ENCODE measurements around the gene COMT. TPM values are rescaled to one million over a fixed set of nuclear protein-coding genes. Genes with fewer than 3 reads are reported as not detected.

COMT gene
- total and polyA plus RNA-seq, 9 of the 15 experiments (the other 6 are each of a cell fraction or from before 2014, with no cell fraction given): 12.5 to 351 (median 155) TPM

DNA sequence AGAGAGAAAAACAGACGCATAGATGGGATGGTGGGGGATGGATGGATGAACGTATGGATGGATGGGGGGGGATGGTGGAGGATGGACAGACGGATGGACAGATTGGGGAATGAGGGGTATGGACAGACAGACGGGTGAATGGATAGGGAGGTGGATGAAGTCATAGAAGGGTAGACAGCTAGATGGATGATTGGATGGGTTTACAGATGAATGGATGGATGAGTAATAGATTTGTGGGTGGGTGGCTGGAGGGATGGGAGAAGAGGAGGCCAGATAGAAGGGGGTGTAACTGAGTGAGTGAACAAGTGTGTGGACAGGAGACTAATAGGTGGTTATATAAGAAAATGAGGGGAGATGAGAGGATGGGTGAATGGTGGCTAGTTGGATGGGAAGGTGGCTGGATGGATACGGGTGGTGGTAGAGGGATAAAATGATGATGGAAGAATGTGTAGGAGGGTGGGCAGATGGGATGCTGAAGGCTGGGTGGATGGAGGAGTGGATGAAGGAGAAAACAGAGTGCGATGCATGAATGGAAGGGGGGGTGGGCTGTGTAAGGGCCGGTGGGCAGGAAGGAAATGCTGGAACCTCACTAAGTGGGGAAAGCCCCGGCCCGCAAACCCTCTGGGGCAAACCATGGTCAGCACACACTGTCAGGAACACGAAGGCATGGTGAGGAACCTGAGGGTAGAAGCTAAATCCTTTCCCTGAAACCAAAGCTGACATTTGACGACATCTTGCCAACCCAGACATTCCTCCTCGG, 53.5 kb downstream of the COMT start (continued):
- TF ChIP-seq, protein P1, sequence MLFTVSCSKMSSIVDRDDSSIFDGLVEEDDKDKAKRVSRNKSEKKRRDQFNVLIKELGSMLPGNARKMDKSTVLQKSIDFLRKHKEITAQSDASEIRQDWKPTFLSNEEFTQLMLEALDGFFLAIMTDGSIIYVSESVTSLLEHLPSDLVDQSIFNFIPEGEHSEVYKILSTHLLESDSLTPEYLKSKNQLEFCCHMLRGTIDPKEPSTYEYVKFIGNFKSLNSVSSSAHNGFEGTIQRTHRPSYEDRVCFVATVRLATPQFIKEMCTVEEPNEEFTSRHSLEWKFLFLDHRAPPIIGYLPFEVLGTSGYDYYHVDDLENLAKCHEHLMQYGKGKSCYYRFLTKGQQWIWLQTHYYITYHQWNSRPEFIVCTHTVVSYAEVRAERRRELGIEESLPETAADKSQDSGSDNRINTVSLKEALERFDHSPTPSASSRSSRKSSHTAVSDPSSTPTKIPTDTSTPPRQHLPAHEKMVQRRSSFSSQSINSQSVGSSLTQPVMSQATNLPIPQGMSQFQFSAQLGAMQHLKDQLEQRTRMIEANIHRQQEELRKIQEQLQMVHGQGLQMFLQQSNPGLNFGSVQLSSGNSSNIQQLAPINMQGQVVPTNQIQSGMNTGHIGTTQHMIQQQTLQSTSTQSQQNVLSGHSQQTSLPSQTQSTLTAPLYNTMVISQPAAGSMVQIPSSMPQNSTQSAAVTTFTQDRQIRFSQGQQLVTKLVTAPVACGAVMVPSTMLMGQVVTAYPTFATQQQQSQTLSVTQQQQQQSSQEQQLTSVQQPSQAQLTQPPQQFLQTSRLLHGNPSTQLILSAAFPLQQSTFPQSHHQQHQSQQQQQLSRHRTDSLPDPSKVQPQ (CRISPR knock-in tag; IDR thresholded peaks at IDR 0.05; ENCODE audit: borderline replicate concordance): no peak
- TF ChIP-seq RBM14 (IDR thresholded peaks at IDR 0.05; ENCODE audit: borderline replicate concordance, insufficient read depth, low read depth, low read length) (no peak), CBFA2T2 (conservative IDR thresholded peaks at IDR 0.05) (peak; percentile 63), ZNF696 (CRISPR knock-in tag; conservative IDR thresholded peaks at IDR 0.05) (no peak), HMGN3 (IDR thresholded peaks at IDR 0.05; ENCODE audit: borderline replicate concordance, extremely low read depth, insufficient read length, low read depth, low read length) (no peak), SMAD1 (IDR thresholded peaks at IDR 0.05; ENCODE audit: low read depth, low read length, partially characterized antibody) (no peak), U2AF1 (optimal IDR thresholded peaks at IDR 0.05; ENCODE audit: low read depth, low read length) (no peak), ZNF274 (IDR thresholded peaks at IDR 0.05; ENCODE audit: borderline replicate concordance, low read depth, low read length) (no peak)
- TF ChIP-seq, protein P2, sequence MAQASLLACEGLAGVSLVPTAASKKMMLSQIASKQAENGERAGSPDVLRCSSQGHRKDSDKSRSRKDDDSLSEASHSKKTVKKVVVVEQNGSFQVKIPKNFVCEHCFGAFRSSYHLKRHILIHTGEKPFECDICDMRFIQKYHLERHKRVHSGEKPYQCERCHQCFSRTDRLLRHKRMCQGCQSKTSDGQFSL (CRISPR knock-in tag; IDR thresholded peaks at IDR 0.05): no peak
- TF ChIP-seq, protein P2 (tag; IDR thresholded peaks at IDR 0.05): 0 out of 4 replicates have a peak, but pooled peaks of 1 of the 2 experiments have one; percentile 28
- TF ChIP-seq, protein P3, sequence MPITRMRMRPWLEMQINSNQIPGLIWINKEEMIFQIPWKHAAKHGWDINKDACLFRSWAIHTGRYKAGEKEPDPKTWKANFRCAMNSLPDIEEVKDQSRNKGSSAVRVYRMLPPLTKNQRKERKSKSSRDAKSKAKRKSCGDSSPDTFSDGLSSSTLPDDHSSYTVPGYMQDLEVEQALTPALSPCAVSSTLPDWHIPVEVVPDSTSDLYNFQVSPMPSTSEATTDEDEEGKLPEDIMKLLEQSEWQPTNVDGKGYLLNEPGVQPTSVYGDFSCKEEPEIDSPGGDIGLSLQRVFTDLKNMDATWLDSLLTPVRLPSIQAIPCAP (CRISPR knock-in tag; IDR thresholded peaks at IDR 0.05; ENCODE audit: borderline replicate concordance): no peak
- TF ChIP-seq, protein P4, sequence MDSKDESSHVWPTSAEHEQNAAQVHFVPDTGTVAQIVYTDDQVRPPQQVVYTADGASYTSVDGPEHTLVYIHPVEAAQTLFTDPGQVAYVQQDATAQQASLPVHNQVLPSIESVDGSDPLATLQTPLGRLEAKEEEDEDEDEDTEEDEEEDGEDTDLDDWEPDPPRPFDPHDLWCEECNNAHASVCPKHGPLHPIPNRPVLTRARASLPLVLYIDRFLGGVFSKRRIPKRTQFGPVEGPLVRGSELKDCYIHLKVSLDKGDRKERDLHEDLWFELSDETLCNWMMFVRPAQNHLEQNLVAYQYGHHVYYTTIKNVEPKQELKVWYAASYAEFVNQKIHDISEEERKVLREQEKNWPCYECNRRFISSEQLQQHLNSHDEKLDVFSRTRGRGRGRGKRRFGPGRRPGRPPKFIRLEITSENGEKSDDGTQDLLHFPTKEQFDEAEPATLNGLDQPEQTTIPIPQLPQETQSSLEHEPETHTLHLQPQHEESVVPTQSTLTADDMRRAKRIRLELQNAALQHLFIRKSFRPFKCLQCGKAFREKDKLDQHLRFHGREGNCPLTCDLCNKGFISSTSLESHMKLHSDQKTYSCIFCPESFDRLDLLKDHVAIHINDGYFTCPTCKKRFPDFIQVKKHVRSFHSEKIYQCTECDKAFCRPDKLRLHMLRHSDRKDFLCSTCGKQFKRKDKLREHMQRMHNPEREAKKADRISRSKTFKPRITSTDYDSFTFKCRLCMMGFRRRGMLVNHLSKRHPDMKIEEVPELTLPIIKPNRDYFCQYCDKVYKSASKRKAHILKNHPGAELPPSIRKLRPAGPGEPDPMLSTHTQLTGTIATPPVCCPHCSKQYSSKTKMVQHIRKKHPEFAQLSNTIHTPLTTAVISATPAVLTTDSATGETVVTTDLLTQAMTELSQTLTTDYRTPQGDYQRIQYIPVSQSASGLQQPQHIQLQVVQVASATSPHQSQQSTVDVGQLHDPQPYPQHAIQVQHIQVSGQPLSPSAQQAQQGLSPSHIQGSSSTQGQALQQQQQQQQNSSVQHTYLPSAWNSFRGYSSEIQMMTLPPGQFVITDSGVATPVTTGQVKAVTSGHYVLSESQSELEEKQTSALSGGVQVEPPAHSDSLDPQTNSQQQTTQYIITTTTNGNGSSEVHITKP (IDR thresholded peaks at IDR 0.05; ENCODE audit: partially characterized antibody): peak; percentile 10
- TF ChIP-seq, protein P5, sequence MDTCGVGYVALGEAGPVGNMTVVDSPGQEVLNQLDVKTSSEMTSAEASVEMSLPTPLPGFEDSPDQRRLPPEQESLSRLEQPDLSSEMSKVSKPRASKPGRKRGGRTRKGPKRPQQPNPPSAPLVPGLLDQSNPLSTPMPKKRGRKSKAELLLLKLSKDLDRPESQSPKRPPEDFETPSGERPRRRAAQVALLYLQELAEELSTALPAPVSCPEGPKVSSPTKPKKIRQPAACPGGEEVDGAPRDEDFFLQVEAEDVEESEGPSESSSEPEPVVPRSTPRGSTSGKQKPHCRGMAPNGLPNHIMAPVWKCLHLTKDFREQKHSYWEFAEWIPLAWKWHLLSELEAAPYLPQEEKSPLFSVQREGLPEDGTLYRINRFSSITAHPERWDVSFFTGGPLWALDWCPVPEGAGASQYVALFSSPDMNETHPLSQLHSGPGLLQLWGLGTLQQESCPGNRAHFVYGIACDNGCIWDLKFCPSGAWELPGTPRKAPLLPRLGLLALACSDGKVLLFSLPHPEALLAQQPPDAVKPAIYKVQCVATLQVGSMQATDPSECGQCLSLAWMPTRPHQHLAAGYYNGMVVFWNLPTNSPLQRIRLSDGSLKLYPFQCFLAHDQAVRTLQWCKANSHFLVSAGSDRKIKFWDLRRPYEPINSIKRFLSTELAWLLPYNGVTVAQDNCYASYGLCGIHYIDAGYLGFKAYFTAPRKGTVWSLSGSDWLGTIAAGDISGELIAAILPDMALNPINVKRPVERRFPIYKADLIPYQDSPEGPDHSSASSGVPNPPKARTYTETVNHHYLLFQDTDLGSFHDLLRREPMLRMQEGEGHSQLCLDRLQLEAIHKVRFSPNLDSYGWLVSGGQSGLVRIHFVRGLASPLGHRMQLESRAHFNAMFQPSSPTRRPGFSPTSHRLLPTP (IDR thresholded peaks at IDR 0.05; ENCODE audit: borderline replicate concordance, extremely low read depth, insufficient read length): no peak
